Testis (tissue), 2 donors: ENCODE data around the gene RPS14.

ENCODE experiments used
- POLR2A ChIP-seq: fragments of 450-650 bp; IDR thresholded peaks from one replicate; pipeline ENCODE4 v1.6.1; 2017; ENCODE audit warnings: antibody characterized with exemption, mild to moderate bottlenecking, moderate library complexity
- TF ChIP-seq, protein P1 (sequence below), 3 experiments: fragments of 450-650 bp in 2 of 3; fragments of 200-600 bp in 1 of 3; sonication (generic) in 1 of 3; IDR thresholded peaks; one replicate each; pipeline ENCODE4 v1.5.1; 2016 to 2019; ENCODE audit warnings: antibody characterized with exemption in 3 of 3, mild to moderate bottlenecking in 2 of 3, moderate library complexity in 1 of 3

DNA sequence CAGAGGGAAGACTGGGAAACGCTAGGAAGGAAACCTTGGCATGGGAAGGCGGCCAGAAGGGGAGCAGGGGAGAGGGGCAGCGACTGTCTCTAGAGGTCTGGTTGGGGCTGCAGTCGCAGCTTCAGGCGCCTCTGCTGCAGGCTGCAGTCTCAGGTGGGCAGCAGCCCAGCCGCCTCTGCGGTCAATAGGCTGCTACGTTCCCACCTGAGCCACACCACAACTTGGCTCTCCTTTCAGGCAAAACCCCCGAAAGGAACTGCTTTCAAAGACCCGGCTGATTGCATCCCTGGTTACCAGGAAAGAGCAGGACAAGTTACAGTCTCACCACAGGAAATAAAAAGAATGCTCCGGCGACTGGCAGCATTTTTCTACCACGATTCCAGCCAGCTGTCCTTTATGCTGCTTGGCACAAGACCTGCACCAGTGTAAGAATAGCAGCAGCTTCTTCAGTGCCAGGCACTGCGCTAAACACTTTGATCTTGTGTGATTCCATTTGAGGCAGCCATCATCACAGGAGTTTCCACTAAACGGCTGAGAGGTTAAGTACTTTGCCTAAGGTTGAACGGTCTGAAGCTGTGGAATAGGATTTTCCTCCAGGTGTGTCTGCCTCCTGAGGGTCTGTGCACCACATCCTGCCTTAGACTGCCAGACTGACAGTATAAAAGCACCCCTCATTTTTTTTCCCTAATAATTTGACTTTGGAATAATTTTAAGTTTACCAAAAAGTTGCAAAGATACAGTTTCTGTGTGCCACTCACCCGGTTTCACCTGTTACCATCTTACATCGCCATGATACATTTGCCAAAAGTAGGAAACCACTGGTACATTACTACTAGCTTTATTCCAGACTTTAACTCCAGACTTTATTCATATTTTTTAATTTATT is 7.5 kb downstream of the RPS14 start:
- TF ChIP-seq, protein P1, sequence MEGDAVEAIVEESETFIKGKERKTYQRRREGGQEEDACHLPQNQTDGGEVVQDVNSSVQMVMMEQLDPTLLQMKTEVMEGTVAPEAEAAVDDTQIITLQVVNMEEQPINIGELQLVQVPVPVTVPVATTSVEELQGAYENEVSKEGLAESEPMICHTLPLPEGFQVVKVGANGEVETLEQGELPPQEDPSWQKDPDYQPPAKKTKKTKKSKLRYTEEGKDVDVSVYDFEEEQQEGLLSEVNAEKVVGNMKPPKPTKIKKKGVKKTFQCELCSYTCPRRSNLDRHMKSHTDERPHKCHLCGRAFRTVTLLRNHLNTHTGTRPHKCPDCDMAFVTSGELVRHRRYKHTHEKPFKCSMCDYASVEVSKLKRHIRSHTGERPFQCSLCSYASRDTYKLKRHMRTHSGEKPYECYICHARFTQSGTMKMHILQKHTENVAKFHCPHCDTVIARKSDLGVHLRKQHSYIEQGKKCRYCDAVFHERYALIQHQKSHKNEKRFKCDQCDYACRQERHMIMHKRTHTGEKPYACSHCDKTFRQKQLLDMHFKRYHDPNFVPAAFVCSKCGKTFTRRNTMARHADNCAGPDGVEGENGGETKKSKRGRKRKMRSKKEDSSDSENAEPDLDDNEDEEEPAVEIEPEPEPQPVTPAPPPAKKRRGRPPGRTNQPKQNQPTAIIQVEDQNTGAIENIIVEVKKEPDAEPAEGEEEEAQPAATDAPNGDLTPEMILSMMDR (IDR thresholded peaks at IDR 0.05): no peak
- no peak for TF ChIP-seq POLR2A
